Measurements from ENCODE around the gene LHFPL3.

DNA sequence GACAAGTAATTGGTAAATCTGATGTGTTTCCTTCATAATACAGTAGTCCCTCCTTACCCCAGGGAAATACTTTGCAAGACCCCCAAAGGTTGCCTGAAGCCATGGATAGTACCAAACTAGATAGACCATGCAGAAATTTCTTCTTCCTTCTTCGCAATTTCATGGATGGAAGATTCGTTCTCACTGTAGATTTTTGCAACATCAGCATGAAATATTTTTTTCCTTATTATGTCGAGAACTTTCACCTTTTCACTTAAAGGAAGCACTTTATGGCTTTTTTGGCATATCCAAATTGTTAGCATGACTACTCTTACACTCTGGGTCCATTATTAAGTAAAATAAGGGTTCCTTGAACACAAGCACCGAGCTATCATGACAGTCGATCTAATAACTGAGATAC is 333.2 kb downstream of the LHFPL3 start:
- TF ChIP-seq, protein P1, sequence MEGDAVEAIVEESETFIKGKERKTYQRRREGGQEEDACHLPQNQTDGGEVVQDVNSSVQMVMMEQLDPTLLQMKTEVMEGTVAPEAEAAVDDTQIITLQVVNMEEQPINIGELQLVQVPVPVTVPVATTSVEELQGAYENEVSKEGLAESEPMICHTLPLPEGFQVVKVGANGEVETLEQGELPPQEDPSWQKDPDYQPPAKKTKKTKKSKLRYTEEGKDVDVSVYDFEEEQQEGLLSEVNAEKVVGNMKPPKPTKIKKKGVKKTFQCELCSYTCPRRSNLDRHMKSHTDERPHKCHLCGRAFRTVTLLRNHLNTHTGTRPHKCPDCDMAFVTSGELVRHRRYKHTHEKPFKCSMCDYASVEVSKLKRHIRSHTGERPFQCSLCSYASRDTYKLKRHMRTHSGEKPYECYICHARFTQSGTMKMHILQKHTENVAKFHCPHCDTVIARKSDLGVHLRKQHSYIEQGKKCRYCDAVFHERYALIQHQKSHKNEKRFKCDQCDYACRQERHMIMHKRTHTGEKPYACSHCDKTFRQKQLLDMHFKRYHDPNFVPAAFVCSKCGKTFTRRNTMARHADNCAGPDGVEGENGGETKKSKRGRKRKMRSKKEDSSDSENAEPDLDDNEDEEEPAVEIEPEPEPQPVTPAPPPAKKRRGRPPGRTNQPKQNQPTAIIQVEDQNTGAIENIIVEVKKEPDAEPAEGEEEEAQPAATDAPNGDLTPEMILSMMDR (IDR thresholded peaks at IDR 0.05; ENCODE audit: low read depth, low read length) = no peak
- TF ChIP-seq POLR2A (IDR thresholded peaks at IDR 0.05; ENCODE audit: extremely low read depth, insufficient read length) (no peak), MYC (IDR thresholded peaks at IDR 0.05; ENCODE audit: low read depth, low read length) (no peak)
- TF ChIP-seq, protein P2, sequence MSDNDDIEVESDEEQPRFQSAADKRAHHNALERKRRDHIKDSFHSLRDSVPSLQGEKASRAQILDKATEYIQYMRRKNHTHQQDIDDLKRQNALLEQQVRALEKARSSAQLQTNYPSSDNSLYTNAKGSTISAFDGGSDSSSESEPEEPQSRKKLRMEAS (IDR thresholded peaks at IDR 0.05; ENCODE audit: low read depth, low read length) = no peak
